NOMO-1 treated with DMSO at 0.1 percent for 48 hours (cell line): Measurements from ENCODE around the gene XRCC1.
A peak's percentile ranks its signal among the peaks of the same experiment; 100 is the strongest.

Experiments
- DNase-seq: peaks from one replicate; lab custom pipeline; 2025; ENCODE audit not compliant: unreplicated experiment; lab: John Stamatoyannopoulos, UW

XRCC1 gene

DNA sequence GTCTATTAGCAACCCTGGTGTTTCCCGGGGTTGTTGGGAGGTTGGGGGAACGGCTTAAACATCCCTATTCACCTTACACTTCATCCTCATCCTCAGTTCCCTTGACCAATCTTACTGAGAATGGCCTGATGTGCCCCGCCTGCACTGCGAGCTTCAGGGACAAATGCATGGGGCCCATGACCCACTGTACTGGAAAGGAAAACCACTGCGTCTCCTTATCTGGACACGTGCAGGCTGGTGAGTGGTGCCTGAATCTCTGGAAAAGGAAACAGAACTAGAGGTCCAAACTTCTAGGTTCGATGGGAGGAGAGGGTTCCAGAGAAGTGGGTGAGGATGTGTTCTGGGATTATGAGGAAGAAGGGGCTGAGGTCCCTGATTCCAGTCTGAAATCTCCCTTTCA, 6.1 kb upstream of the XRCC1 start:
- DNase-seq = no peak

DNA sequence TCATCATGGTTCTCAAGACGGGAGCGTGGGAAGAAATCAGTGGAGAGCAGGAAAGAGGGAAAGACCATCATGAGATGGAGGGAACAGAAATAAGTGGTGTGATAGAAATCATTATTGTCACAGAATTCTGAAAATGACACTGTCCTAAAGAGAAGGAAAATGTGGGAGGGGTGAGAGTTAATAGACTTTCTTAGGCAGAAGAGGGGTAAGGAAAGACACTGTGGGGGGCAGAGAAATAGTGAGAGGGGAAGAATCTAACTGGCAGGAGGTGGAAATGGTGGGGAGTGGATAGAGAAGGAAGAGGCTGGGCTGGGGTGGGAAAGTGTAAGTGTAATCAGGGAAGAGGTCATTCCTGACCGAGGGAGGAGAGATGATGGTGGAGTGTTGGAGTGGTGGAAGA, 3.5 kb upstream of the XRCC1 start:
- no peak for DNase-seq

DNA sequence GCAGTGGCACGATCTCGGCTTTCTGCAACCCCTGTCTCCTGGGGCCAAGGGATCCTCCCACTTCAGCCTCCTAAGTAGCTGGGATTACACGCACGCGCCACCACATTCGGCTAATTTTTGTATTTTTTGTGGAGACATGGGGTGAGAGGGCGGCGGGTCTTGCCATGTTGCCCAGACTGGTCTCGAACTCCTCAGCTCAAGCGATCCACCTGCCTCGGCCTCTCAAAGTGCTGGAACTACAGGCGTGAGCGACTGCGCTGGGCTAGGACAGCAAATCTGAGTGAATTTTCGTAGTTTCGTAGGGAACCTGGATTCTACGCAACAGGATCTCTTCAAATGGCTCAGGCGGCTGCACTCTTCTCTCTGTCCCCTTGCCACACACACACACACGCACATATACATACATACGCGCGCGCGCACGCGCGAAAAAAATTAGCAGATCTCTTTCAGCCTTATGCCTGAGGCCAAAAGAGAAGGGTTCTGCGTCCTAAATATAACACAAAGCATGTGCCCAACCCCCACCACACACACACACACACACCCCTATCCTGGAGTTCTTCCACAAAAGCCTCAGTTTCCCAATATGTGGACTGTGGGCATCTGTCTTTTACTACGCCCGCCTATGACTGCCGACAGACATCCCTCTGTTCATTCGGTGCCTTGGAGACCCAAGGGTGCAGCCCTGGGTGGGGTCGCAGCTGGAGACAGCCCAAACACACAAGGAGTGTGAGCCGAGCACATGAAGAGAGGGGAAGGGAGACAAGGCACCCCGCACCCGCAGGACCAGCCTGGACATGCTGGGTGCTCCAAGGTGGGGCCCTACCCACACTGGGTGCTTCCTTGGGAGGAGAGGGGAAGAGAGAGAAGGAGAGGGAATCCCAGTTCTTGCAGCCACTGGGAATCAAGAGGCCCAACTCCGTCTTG, 890 bp upstream of the XRCC1 start:
- peak; percentile 45 for DNase-seq

DNA sequence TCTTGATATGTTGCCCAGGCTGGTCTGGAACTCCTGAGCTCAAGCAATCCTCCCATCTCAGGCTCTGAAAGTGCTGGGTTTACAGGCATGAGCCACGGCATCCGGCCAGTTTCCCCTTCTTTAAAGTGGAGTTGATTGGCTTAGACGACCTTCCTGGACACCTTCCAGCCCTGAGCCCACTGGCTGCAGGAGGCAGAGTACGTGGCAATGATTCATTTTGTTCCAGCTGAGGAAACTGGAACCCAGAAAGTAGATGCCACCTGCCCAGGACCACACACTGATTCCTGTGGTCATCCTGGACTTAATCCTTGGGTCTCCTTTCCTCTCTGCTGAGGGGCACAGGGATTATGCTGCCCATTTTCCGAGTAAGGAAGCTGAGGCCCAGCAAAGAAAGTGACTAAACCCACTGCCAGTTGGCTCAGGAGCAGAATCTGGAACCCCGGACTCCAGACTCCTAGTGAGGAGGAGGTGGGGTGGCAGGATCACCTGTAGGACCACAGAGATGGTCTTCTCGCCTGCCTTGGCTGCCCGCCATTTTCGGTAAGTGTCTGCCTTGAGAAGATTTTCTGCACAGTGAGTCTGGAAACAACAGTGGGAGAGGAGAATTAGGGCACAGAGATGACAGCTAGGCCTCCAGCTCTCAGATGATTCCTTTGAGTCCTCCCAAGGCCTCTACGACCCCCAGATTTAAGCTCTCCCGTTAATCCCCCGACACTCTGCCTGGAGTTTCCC, 737 bp downstream of the XRCC1 start:
- no peak for DNase-seq

DNA sequence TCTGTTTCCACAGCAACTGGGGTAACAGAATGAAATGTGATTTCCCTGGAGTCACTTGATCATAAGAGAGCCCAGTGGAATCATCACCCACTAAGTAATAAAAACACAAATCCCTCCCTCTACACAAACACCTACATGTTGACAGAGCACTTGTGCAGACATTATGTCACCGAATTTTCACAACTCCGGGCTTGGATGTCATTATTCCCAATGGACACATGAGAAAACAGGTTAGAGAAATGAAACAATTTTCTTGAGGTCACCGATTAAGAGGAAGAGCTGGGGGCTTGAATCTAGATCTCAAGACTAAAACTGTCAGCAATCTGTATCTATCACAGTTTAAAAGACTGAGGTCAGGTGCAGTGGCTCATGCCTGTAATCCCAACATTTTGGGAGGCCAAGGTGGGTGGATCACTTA, 3.1 kb downstream of the XRCC1 start:
- DNase-seq = no peak

GRCh38 chr19:43570174-43570791, 5.0 kb downstream of the XRCC1 start:
- no peak for DNase-seq

- no peak for DNase-seq
These were observed 5.7 kb downstream of the XRCC1 start for GRCh38 chr19:43569657-43570056.

- no peak for DNase-seq
These were observed 10.5 kb downstream of the XRCC1 start for GRCh38 chr19:43564800-43565199.

DNA sequence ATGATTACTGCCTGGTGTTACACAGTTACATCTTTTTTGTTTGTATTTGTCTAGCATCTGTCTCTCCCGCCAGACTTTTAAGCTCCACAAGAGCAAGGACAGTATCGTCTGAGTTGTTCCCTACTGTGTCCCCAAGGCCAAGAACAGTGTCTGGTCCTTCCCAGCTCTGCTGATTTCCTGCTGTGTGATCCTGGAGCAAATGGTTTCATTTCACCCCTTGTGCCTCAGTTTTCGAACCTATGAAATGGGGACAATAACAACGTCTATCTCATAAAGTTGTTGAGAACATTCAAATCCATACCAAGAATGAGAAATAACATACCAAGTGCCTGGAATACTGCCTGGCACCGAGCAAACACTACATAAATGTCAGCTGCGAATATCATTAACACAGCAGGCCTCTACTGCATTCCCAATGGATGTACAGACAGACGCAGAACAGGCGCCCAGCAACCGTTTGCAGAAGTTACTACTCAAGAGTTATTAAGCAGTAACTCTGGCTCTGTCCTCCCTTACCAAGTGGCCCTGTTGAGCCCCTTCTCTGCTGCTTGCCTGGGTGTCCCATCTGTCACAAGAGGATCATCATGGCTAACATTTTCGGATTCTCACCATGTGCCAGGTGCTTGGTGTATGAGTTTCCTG, 11.4 kb downstream of the XRCC1 start:
- DNase-seq = no peak

DNA sequence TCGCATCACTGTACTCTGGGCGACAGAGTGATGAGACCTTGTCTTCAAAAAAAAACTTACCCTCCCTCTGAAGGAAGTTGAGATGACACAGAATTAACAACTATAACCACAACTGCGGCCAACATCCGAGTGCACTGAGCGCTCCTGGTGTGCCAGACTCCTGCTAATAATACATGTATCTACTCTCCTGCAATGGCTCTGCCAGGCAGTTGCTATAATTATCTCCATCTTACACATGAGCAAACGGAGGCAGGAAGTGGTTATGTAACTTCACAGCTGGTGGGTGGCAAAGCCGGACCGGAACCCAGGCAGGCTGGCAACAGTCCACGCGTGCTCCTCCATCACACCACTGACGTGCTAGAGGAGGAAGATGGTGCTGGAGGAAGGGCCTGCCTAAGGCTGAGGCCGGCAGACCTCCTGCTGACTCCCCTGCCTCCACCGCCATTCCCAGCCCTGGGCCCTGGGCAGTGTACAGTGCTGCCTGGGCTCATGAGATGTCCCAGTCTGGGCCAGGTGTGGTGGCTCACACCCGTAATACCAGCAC, 12.6 kb downstream of the XRCC1 start:
- peak; percentile 99 for DNase-seq

DNA sequence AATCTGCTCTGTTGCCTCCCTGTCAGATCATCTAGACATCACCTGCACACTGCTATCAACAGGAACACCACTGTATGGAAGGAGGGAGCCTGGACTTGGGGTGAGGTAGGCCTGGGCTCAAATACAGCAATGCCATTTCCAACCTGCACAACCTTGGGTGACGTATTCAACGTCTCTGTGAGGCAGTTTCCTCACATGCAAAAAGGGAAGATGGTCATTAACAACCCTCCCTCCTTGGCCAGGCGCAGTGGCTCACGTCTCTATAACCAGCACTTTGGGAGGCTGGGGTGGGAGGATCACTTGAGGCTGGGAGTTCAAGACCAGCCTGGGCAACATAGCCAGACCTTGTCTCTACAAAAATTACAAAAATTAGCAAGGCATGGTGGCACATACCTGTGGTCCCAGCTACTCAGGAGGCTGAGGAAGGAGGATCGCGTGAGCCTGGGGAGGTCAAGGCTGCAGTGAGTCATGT, 13.1 kb downstream of the XRCC1 start:
- no peak for DNase-seq

DNA sequence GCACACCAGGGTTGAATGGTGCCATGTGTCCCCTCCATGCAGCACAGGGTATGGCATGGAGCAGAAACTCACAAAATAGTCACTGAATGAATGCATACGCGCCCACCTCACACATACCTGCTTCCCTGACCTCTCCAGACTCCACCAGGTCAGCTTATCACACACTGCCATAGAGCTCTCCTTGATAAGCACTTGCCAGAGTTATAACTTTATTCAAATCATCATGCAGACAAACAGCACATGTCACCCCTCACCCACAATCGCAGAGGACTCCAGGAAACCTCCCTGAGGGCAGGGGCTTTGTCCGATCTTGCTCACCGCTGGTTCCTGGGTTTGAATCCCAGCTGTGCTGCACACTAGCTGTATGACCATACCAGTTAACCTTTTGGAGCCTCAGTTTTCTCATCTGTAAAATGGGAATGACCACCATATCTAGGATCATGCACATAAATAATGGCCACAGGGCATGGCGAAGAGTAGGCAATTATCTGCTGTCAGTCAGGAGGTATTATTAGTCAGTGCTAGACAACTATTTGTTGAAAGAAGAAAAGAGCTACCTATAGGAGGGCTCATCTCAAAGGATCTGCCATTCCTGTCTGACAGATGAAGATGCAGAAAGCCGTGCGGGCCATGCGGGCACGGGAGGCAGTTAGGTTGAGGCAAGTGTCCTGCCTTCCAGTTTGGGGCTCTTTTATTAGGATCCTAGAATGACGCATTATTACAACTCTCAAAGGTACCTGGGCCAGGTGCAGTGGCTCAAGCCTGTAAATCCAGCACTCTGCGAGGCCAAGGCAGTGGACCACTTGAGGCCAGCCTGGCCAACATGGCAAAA, 14.0 kb downstream of the XRCC1 start:
- no peak for DNase-seq

DNA sequence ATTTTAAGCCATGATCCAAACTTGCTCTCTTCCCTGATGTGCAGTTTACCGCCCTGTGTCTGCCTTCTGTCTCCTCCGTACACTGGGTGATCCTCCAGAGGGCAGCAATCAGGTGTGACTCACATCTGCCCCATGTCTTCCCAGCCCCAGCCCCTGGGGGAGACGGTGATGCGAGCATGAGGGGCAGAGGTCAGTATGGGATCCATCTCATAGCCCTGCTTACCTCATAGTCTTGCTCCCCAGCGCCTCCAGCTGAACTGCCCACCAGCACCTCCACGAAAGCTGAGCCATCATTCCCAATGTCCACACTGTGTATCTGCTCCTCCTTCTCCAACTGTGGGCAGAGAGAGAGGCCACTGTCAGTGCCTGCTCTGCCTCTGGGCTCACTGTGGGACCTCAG, 14.6 kb downstream of the XRCC1 start:
- no peak for DNase-seq

DNA sequence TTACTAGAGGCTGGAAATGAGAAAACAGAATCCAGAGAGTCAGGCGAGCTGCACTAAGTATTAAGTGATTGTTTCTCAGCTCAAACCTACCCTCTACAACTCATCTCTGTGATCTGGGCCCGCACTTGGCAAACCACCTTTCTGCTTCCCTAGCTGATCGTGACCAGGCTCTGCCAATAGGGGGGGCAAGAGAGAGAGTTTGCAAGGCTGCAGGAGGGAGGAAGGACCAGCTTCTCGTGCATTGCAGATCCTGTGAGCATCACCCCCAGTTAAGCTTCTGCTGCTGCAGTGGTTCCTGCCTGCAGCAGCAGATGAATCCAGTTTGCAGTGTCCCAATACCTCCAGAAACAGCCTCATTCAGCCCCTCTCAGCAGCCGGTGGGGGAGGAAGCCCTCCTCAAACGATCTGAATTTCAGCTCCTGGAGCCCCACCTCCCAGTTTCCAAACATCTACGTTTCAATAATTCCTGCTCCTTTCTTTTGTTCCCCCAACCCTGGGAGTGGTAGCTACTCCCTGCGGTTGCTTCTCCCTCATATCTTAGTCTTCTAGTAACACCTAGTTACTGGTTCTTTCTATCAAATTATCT, 20.0 kb downstream of the XRCC1 start:
- DNase-seq = peak; percentile 66

DNA sequence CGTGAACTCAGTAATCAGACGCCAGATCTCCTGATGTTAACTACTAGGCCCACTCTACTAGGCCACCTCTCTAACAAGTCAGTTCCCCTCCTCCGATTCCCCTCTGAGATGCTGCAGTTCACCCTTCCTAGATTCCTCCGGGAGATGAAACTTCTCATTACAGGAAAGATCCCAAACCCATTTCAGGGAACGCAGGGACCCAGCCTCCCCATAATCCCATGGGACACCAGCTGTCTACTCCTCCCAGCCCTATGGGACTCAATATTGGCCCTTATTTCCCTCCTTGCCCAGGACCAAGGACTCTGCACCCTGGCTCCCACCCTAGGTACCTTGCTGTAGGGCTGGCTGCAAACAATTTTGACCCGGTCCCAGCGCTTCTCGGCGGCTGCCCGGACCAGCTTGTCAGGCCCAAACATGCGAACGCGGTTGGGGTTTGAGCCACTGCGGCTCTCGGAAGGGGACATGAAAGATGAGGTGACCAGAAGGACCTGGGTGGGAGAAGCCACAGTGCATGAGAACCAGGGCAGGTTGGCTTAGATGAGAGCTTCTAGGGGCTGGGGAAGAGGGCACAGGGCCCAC, 20.9 kb downstream of the XRCC1 start:
- no peak for DNase-seq

DNA sequence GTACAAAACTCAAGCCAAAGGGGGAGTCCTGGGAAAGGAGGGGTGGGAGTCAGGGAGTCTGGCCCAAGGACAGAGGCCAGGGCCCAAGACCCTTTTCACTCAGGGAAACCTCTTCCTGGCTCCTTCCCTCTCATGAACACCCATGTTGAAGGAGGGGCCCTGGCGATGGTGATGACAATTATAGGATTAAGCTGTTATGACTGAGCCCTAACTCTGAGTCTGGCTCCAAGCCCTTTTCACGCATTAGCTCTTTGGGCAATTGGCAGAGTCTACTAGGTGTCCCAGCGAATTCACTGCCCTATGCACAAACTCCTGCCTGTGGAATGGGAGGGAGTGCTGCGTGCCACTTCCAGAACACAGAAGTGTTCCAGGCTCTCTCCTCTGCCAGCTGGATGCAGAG, 21.7 kb downstream of the XRCC1 start:
- DNase-seq = no peak

DNA sequence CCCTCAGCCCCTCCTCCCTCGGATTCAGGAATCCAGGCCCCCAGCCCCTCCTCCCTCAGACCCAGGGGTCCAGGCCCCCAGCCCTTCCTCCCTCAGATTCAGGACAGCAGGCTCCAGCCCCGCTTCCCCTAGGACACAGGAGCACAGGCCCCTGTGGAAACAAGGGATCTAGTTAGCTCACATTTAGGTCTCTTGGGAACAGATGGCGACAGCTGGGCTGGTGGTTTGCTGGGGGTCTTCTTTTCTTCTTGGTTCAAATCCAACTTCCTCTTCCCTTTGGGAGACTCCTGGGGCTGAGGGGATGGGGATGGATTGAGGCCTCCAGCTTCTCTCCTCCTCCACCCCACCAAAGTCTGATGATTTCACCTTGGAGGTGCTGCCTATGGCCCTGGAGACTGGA, 22.7 kb downstream of the XRCC1 start:
- DNase-seq = no peak

DNA sequence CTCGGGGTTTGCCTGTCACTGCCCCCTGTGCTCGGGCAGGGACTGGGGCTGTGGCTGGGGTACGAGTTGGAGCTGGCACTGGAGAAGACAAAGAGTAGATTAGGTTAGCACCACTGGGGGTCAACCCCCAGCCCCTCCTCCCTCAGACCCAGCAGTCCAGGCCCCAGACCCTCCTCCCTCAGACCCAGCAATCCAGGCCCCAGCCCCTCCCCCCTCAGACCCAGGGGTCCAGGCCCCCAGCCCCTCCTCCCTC, 23.2 kb downstream of the XRCC1 start:
- no peak for DNase-seq

DNA sequence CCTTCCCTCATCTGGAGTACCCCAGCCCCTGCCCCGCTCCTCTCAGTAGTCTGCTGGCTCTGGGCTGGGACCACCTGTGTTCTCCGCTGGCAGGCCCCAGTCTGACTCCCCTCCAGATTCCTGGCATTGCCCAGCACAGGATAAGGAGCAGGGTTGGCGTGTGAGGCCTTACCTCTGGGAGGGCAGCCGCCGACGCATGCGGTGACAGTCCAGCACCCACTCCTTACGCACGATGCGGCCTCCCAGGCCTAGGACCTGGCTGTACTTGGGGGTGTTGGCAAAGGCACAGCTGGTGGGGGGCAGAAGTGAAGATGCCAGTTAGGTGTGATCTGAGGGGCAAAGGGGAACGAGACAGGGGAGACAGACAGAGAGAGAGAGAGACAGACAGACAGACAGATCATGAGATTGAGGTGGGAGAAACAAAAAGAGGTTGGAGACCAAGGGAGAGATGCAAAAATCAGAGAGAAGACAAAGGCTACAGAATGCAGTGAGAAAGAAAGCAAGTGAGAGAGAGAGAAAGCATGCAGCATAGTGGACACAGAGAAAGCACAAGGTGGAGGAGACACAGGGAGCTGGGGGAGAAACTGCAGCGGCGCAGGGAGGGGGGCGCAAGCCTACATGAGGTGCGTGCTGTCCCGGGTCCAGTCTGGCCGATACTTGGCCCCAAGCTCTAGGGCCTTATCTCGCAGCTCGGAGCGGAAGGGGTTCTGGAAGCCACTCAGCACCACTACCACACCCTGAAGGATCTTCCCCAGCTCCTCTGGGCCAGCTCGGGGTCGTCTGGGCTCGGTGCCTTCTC, 23.7 kb downstream of the XRCC1 start:
- DNase-seq = no peak
